GM06990 (cell line): ENCODE data around the gene GFOD1.

ENCODE experiments used
- DNase-seq: peaks from one replicate; pipeline ENCODE4 v3.0.0-alpha.2; 2011; ENCODE audit not compliant: insufficient read length; ENCODE audit errors: extremely low read depth
- H3K27me3 ChIP-seq: replicated peaks from 2 replicates; pipeline ENCODE4 v1.6.0; 2011; ENCODE audit warnings: low read length; ENCODE audit not compliant: control insufficient read depth, insufficient read depth
- H3K36me3 ChIP-seq: 2 replicates; pipeline ENCODE4 v1.5.1; 2011; ENCODE audit warnings: low read length; ENCODE audit not compliant: control insufficient read depth, insufficient read depth
- H3K4me3 ChIP-seq: replicated peaks from 2 replicates; pipeline ENCODE4 v1.5.1; 2011; ENCODE audit warnings: low read depth, mild to moderate bottlenecking, control low read depth, low read length
- TF ChIP-seq, protein P1 (sequence below): IDR thresholded peaks from 2 replicates; pipeline ENCODE4 v1.5.1; 2011; ENCODE audit warnings: low read length, control low read depth, mild to moderate bottlenecking, inconsistent platforms; ENCODE audit not compliant: insufficient read depth, poor library complexity, severe bottlenecking

The GFOD1 gene

DNA sequence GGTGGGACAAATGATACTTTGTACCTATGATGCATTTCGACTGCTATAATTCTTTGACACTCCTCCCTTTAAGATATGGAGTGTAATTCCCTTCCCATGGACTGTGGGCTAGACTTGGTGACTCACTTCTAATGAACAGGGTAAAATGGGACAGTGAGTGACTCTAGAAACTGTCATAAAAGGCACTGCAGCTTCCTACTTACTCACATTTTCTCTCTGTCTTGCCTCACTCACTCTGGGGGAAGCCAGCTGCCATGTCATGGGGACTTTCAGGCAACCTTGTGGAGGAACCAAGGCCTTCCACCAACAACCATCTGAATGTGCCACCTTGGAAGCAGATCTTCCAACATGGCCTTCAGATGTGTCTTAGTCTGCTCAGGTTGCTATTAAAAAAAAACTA is 12.9 kb upstream of the GFOD1 start:
- TF ChIP-seq, protein P1, sequence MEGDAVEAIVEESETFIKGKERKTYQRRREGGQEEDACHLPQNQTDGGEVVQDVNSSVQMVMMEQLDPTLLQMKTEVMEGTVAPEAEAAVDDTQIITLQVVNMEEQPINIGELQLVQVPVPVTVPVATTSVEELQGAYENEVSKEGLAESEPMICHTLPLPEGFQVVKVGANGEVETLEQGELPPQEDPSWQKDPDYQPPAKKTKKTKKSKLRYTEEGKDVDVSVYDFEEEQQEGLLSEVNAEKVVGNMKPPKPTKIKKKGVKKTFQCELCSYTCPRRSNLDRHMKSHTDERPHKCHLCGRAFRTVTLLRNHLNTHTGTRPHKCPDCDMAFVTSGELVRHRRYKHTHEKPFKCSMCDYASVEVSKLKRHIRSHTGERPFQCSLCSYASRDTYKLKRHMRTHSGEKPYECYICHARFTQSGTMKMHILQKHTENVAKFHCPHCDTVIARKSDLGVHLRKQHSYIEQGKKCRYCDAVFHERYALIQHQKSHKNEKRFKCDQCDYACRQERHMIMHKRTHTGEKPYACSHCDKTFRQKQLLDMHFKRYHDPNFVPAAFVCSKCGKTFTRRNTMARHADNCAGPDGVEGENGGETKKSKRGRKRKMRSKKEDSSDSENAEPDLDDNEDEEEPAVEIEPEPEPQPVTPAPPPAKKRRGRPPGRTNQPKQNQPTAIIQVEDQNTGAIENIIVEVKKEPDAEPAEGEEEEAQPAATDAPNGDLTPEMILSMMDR, result no peak
- Histone ChIP-seq H3K4me3 (no peak overlapping the region), H3K27me3 (no peaks in the 10 kb centered on the region), H3K36me3 (no peaks in the 10 kb centered on the region)
- DNase-seq, result no peak

DNA sequence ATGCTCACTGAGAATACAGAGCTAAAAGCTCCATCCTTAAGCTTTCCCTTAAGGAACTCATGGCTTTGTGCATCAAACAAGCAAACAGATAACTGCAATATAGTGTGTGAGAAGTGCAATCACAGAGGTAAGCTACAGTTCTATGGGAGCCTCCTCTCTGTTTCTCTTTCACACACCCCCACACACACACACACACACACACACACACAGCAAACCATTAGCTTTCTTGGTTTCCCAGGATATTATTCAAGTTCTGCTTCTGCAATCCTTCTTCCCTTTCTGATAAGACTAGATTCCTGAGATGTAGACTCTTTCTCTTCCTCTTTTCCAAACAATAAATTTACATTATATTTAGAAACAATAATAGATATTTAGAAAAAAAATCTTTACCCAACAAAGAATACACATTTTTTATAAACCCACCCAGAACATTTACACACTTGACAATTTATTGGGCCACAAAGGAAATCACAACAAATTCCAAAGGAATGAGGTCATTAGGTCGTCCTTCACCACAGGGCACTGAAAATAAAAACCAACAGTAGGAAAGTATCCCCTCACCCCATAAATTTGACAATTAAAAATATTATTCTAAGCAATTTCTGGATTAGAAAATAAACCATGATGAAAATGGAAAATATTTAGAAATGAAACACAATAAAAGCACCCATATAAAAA is 9.3 kb upstream of the GFOD1 start:
- no peaks in the 10 kb centered on the region for H3K36me3 ChIP-seq
- TF ChIP-seq, protein P1, result no peak
- H3K4me3 ChIP-seq, result no peak overlapping the region
- DNase-seq, result no peak
- H3K27me3 ChIP-seq, result no peaks in the 10 kb centered on the region

DNA sequence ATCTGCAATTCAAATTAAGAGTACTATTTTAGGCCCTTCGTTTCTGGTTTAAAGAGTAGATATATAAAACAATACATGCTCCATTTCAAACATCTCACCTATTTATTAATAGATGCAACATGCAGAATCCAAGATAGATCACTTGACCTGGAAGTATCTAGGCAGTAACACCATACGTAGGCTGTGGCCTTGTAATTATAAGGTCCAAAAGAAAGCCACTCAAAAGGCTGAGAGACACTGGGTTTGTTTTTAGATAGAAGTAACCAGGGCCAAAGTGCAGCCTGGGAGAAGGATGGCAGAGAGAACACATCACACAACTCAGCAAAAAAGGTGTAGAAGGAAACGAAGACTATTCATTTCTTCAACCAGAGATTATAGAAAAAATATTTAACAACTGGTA is 8.4 kb upstream of the GFOD1 start:
- Histone ChIP-seq H3K4me3 (no peak overlapping the region), H3K36me3 (no peaks in the 10 kb centered on the region), H3K27me3 (no peaks in the 10 kb centered on the region)
- no peak for DNase-seq
- TF ChIP-seq, protein P1, result no peak

DNA sequence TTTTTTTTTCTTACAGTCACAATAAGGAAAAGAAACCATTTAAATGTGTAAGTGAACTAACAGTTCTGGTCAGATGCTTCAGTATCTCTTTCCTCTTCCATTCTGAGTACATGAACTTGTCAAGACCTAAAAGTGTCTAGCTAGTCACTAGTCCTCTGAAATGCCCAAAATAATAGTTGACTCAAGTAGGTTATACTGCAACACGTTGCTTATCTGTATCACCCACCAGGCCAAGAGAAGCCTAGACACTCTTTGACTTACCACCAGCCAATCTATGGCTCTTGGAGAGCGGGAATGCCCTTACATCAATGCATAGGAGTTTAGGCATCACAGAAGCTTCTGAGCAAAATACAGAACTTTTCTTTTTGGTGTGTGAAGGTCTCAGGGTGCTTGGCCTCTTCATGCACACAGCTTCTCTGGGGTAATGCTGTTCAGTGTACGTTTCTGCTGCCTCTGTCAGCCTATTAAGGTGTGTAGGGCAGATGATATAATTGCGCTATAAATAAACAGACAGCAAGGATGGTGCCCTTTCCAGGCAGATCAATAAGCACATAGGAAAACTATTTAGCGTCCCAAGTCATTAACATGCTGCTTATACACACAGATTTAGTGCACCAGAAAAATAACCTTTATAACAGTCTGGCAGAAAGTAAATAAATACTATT is 7.8 kb upstream of the GFOD1 start:
- H3K27me3 ChIP-seq, result no peaks in the 10 kb centered on the region
- TF ChIP-seq, protein P1, result no peak
- H3K4me3 ChIP-seq, result no peak overlapping the region
- no peaks in the 10 kb centered on the region for H3K36me3 ChIP-seq
- DNase-seq, result no peak

DNA sequence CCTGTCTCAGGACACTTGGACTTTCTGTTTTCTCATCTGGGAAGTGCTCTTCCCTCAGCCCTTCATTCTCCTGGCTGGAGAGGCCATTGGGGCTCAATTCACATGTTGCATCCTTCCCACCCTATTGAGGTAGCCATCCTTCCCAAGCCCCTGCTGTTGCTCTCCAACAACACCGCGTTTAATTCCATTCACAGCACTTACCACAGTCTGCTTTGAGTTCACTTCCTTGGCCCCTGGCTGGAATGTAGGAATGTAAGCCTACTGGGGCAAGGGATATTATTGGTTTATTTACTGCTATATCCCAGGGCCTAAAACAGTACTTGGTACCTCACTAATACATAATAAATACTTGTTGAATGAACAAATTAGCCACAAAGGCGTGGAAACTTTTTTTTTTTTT is 6.7 kb upstream of the GFOD1 start:
- DNase-seq, result no peak
- TF ChIP-seq, protein P1, result no peak
- no peaks in the 10 kb centered on the region for H3K36me3 ChIP-seq

More for the DNA sequence above, 6.7 kb upstream of the GFOD1 start:
- H3K4me3 ChIP-seq, result no peak overlapping the region
- H3K27me3 ChIP-seq, result no peaks in the 10 kb centered on the region
